ENCODE measurements around the gene AP3S2.

Gene AP3S2

GRCh38 chr15:89814112-89814742, 79.6 kb downstream of the AP3S2 start:
- no peak for DNase-seq (ENCODE audit: low read depth in 2 of 2)

- DNase-seq (ENCODE audit: low read depth in 2 of 2): no peak
These were observed 80.2 kb downstream of the AP3S2 start for GRCh38 chr15:89813381-89814111.

- no peak for DNase-seq (ENCODE audit: low read depth in 2 of 2)
These were observed 80.9 kb downstream of the AP3S2 start for GRCh38 chr15:89812847-89813320.

GRCh38 chr15:89812011-89812846, 81.6 kb downstream of the AP3S2 start:
- no peak for DNase-seq (ENCODE audit: low read depth in 2 of 2)

GRCh38 chr15:89810837-89811236, 83.0 kb downstream of the AP3S2 start:
- no peak for DNase-seq (ENCODE audit: low read depth in 2 of 2)

GRCh38 chr15:89809787-89810148, 84.0 kb downstream of the AP3S2 start:
- DNase-seq (ENCODE audit: low read depth in 2 of 2): no peak

- no peak for DNase-seq (ENCODE audit: low read depth in 2 of 2)
These were observed 84.6 kb downstream of the AP3S2 start for GRCh38 chr15:89809093-89809786.

GRCh38 chr15:89808160-89808870, 85.5 kb downstream of the AP3S2 start:
- no peak for DNase-seq (ENCODE audit: low read depth in 2 of 2)

- no peak for DNase-seq (ENCODE audit: low read depth in 2 of 2)
These were observed 86.1 kb downstream of the AP3S2 start for GRCh38 chr15:89807689-89808088.

GRCh38 chr15:89806559-89807550, 86.9 kb downstream of the AP3S2 start:
- no peak for DNase-seq (ENCODE audit: low read depth in 2 of 2)

- DNase-seq (ENCODE audit: low read depth in 2 of 2): no peak
These were observed 87.6 kb downstream of the AP3S2 start for GRCh38 chr15:89806210-89806558.

- no peak for DNase-seq (ENCODE audit: low read depth in 2 of 2)
These were observed 88.3 kb downstream of the AP3S2 start for GRCh38 chr15:89805241-89806209.

GRCh38 chr15:89803941-89804800, 89.6 kb downstream of the AP3S2 start:
- DNase-seq (ENCODE audit: low read depth in 2 of 2): no peak

- DNase-seq (ENCODE audit: low read depth in 2 of 2): no peak
These were observed 90.6 kb downstream of the AP3S2 start for GRCh38 chr15:89802986-89803824.

GRCh38 chr15:89802231-89802928, 91.4 kb downstream of the AP3S2 start:
- DNase-seq (ENCODE audit: low read depth in 2 of 2): no peak

GRCh38 chr15:89801471-89802195, 92.2 kb downstream of the AP3S2 start:
- no peak for DNase-seq (ENCODE audit: low read depth in 2 of 2)

Measured in stimulated activated CD8-positive, alpha-beta memory T cell treated with anti-CD3 and anti-CD28 coated beads, Interleukin-2, amount 100 ng/mL, for 48 hours (primary cell).